Measurements from ENCODE around the gene JCAD. TPM values are rescaled to one million over a fixed set of nuclear protein-coding genes. Genes with fewer than 3 reads are reported as not detected.
"Not testable (repeated sequence)": the region's sequence is repeated elsewhere in the genome, so short reads cannot be mapped to it uniquely, and the experiment has no call there.

JCAD gene
- polyA plus RNA-seq, 4 donors: 0.22 to 5.0 (median 2.2) TPM

DNA sequence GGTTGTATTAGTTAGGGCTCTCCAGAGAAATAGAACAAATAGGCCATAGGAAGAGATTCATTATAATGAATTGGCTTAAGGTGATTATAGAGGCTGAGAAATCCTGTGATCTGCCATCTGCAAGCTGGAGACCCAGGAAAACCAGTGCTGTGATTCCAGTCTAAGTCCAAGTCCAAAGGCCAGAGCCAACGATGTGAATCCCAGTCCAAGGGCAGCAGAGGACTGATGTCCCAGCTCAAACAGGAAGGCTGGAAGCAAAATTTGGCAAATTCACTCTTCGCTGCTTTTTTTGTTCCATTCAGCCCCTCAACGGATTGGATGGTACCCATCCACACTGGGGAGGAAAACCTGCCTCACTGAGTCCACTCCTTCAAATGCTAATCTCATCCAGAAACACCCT lies 68.0 kb downstream of the JCAD start:
- H3K27me3 ChIP-seq (ENCODE audit: control insufficient read depth in 3 of 3, insufficient read depth in 3 of 3, low read length in 3 of 3): no peaks in the 10 kb centered on the region
- no peak overlapping the region for H3K4me3 ChIP-seq (ENCODE audit: low read depth in 1 of 3, low read length in 3 of 3)
- H3K27ac ChIP-seq (ENCODE audit: low read depth in 1 of 3, low read length in 2 of 3): no peak overlapping the region
- no peak for DNase-seq
- no peaks in the 10 kb centered on the region for H3K4me1 ChIP-seq (ENCODE audit: control insufficient read depth in 3 of 3, insufficient read depth in 2 of 3, low read depth in 1 of 3, low read length in 2 of 3)
- H3K36me3 ChIP-seq (ENCODE audit: control insufficient read depth in 3 of 3, insufficient read depth in 2 of 3, low read depth in 1 of 3, low read length in 3 of 3): no peaks in the 10 kb centered on the region
- H3K9me3 ChIP-seq (ENCODE audit: control insufficient read depth in 2 of 2, insufficient read depth in 1 of 2, low read depth in 1 of 2, low read length in 1 of 2): no peaks in the 10 kb centered on the region
- FAIRE-seq: no peak
- 65 to 82% (median 68%) methylated on average over 3 of the region's 3 CpGs for whole genome bisulfite sequencing, 3 donors

DNA sequence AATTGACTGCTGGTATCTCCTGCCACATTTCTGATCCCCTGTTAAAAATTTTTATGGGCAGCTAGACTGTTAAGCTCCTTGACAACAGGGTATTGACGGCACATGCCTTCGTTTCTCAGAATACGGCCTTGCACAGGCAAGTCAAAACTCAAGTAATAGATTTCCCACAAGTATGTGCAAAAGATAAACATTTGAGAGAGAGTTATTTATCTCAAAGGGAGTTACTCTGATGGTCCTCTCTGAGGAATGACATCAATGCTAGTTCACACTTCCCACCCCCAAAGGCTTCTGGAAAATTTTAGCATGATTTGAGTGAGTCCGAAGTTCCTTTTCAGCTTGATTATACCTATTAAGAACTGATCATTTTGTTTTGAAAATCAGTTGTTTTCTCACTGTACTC lies 71.9 kb downstream of the JCAD start:
- DNase-seq: no peak
- FAIRE-seq: no peak
- Histone ChIP-seq H3K27me3 (ENCODE audit: control insufficient read depth in 3 of 3, insufficient read depth in 3 of 3, low read length in 3 of 3) (peaks cover 0 to 4% (median 0%) of the 10 kb centered on the region in 3 donors), H3K4me3 (ENCODE audit: low read depth in 1 of 3, low read length in 3 of 3) (no peak overlapping the region), H3K27ac (ENCODE audit: low read depth in 1 of 3, low read length in 2 of 3) (no peak overlapping the region), H3K36me3 (ENCODE audit: control insufficient read depth in 3 of 3, insufficient read depth in 2 of 3, low read depth in 1 of 3, low read length in 3 of 3) (no peaks in the 10 kb centered on the region), H3K9me3 (ENCODE audit: control insufficient read depth in 2 of 2, insufficient read depth in 1 of 2, low read depth in 1 of 2, low read length in 1 of 2) (peaks cover 0 to 8% of the 10 kb centered on the region in 2 donors), H3K4me1 (ENCODE audit: control insufficient read depth in 3 of 3, insufficient read depth in 2 of 3, low read depth in 1 of 3, low read length in 2 of 3) (no peaks in the 10 kb centered on the region)
- 65 to 71% (median 68%) methylated on average over 4 of the region's 4 CpGs for WGBS, 3 donors

DNA sequence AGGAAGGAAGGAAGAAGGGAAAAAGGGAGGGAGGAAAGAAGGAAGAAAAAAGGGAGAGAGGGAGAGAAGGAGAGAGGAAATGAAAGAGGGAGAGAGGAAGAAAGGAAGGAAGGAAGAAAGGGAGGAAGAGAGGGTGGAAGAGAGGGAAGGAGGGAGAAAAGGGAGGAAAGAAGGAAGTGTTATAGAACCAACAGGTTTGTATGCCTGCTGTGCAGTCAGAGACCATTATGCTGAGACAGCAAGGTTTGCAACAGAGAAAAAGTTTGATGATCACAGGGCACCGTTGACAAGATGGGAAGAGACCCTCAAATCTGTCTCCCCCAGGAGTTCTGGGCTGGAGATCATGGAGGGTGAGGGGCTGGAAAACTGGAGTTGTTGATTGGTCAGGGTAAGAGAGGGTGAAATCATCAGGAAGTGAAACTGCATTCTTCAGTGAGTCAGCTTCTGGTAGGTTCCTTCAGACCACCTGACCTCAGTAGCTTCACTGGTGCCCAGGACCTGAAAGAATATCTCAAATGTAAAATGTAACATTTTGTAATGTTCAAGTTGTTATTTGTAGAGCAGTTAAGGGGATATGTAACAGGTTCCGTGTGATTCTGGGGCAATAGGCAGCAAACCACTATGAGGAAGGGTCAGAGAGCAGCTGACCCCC lies 76.3 kb downstream of the JCAD start:
- Histone ChIP-seq H3K4me1 (ENCODE audit: control insufficient read depth in 3 of 3, insufficient read depth in 2 of 3, low read depth in 1 of 3, low read length in 2 of 3) (no peaks in the 10 kb centered on the region), H3K9me3 (ENCODE audit: control insufficient read depth in 2 of 2, insufficient read depth in 1 of 2, low read depth in 1 of 2, low read length in 1 of 2) (peaks cover 0 to 8% of the 10 kb centered on the region in 2 donors), H3K27me3 (ENCODE audit: control insufficient read depth in 3 of 3, insufficient read depth in 3 of 3, low read length in 3 of 3) (peaks cover 0 to 4% (median 0%) of the 10 kb centered on the region in 3 donors), H3K4me3 (ENCODE audit: low read depth in 1 of 3, low read length in 3 of 3) (no peak overlapping the region), H3K27ac (ENCODE audit: low read depth in 1 of 3, low read length in 2 of 3) (no peak overlapping the region), H3K36me3 (ENCODE audit: control insufficient read depth in 3 of 3, insufficient read depth in 2 of 3, low read depth in 1 of 3, low read length in 3 of 3) (no peaks in the 10 kb centered on the region)
- no peak for DNase-seq
- 87 to 91% (median 91%) methylated on average over 2 of the region's 2 CpGs for WGBS, 3 donors
- FAIRE-seq: no peak

DNA sequence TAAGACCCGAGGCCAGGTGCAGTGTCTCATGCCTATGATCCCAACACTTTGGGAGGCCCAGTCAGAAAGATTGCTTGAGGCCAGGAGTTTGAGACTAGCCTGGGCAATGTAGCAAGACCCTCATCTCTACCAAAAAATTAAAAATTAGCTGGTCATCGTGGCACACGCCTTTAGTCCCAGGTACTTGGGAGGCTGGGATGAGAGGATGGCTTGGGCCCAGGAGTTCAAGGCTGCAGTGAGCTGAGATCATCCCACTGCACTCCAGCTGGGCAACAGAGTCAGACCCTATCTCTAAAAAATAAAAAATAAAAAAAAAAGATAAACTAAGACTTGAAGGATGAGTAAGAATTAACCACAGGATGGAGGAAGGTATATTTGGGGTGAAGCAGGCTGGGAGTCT lies 77.9 kb downstream of the JCAD start:
- H3K4me1 ChIP-seq (ENCODE audit: control insufficient read depth in 3 of 3, insufficient read depth in 2 of 3, low read depth in 1 of 3, low read length in 2 of 3): no peaks in the 10 kb centered on the region

DNA sequence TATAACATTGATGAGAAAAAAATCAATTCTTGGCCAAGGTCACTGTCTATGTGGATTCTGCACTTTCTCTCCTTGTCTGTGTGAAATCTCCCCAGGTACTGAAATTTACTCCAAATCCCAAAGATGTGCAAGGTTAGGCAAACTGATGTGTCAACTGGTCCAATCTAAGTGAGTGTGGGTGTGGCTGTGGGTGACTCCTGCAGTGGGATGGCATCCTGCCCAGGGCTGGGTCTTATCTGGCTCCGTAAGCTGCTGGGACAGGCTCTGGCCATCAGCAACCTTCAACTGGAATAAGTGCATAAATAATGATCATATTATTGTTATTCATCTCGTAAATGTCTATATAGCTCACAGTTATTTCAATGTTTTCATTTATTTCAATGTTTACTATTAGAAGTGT lies 79.3 kb downstream of the JCAD start:
- peaks cover 0 to 8% of the 10 kb centered on the region in 2 donors for H3K9me3 ChIP-seq (ENCODE audit: control insufficient read depth in 2 of 2, insufficient read depth in 1 of 2, low read depth in 1 of 2, low read length in 1 of 2)
- H3K27ac ChIP-seq (ENCODE audit: low read depth in 1 of 3, low read length in 2 of 3): no peak overlapping the region
- H3K4me3 ChIP-seq (ENCODE audit: low read depth in 1 of 3, low read length in 3 of 3): no peak overlapping the region
- 62 to 72% (median 62%) methylated on average over 2 of the region's 2 CpGs for WGBS, 3 donors
- peaks cover 0 to 4% (median 0%) of the 10 kb centered on the region in 3 donors for H3K27me3 ChIP-seq (ENCODE audit: control insufficient read depth in 3 of 3, insufficient read depth in 3 of 3, low read length in 3 of 3)
- no peak for DNase-seq
- no peaks in the 10 kb centered on the region for H3K4me1 ChIP-seq (ENCODE audit: control insufficient read depth in 3 of 3, insufficient read depth in 2 of 3, low read depth in 1 of 3, low read length in 2 of 3)
- no peaks in the 10 kb centered on the region for H3K36me3 ChIP-seq (ENCODE audit: control insufficient read depth in 3 of 3, insufficient read depth in 2 of 3, low read depth in 1 of 3, low read length in 3 of 3)
- no peak for FAIRE-seq

More for the DNA sequence above, 77.9 kb downstream of the JCAD start:
- peaks cover 0 to 8% of the 10 kb centered on the region in 2 donors for H3K9me3 ChIP-seq (ENCODE audit: control insufficient read depth in 2 of 2, insufficient read depth in 1 of 2, low read depth in 1 of 2, low read length in 1 of 2)
- DNase-seq (no peak), FAIRE-seq (no peak)
- no peak overlapping the region for H3K27ac ChIP-seq (ENCODE audit: low read depth in 1 of 3, low read length in 2 of 3)
- H3K36me3 ChIP-seq (ENCODE audit: control insufficient read depth in 3 of 3, insufficient read depth in 2 of 3, low read depth in 1 of 3, low read length in 3 of 3): no peaks in the 10 kb centered on the region
- peaks cover 0 to 4% (median 0%) of the 10 kb centered on the region in 3 donors for H3K27me3 ChIP-seq (ENCODE audit: control insufficient read depth in 3 of 3, insufficient read depth in 3 of 3, low read length in 3 of 3)
- H3K4me3 ChIP-seq (ENCODE audit: low read depth in 1 of 3, low read length in 3 of 3): no peak overlapping the region
- 80 to 92% (median 88%) methylated on average over 3 of the region's 3 CpGs for WGBS, 3 donors

DNA sequence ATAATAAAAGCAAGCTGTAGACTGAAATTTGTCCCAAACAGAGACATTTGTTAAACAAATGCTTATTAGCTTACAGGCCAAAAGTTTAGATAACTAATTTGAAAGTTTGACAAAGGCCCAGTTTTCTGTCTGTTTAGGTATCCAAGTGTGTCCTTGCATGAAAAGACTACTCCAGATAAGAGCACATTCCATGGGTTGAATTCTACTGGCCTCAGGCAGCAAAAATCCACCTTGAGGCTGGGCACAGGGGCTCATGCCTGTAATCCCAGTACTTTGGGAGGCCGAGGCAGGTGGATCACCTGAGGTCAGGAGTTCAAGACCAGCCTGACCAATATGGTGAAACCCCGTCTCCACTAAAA lies 80.0 kb downstream of the JCAD start:
- not testable (repeated sequence) for H3K36me3 ChIP-seq (ENCODE audit: control insufficient read depth in 3 of 3, insufficient read depth in 2 of 3, low read depth in 1 of 3, low read length in 3 of 3); FAIRE-seq; DNase-seq; H3K9me3 ChIP-seq (ENCODE audit: control insufficient read depth in 2 of 2, insufficient read depth in 1 of 2, low read depth in 1 of 2, low read length in 1 of 2); H3K27ac ChIP-seq (ENCODE audit: low read depth in 1 of 3, low read length in 2 of 3); H3K27me3 ChIP-seq (ENCODE audit: control insufficient read depth in 3 of 3, insufficient read depth in 3 of 3, low read length in 3 of 3); H3K4me1 ChIP-seq (ENCODE audit: control insufficient read depth in 3 of 3, insufficient read depth in 2 of 3, low read depth in 1 of 3, low read length in 2 of 3); H3K4me3 ChIP-seq (ENCODE audit: low read depth in 1 of 3, low read length in 3 of 3)
- WGBS, 3 donors: 65 to 81% (median 74%) methylated on average over 2 of the region's 2 CpGs

DNA sequence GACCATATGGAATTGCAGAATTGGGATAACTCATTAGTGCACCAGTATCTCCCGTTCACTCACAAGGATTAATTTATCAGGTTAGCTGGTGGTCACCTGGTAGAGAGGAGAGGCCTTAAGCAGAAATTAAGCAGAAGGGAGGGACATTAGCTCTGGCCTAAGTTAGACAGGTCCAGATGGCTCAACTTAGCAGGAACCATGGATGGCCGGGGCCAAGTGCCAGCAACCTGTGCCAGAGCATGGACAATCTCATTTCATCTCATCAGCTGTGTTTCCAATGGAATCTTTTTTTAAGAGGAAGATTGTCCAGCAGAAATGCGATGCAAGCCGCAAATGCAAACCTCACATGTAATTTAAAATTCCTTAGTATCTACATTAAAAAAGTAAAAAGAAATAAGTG lies 82.2 kb downstream of the JCAD start:
- no peaks in the 10 kb centered on the region for H3K27me3 ChIP-seq (ENCODE audit: control insufficient read depth in 3 of 3, insufficient read depth in 3 of 3, low read length in 3 of 3)
- FAIRE-seq (no peak), DNase-seq (no peak)
- no peaks in the 10 kb centered on the region for H3K4me1 ChIP-seq (ENCODE audit: control insufficient read depth in 3 of 3, insufficient read depth in 2 of 3, low read depth in 1 of 3, low read length in 2 of 3)
- no peak overlapping the region for H3K27ac ChIP-seq (ENCODE audit: low read depth in 1 of 3, low read length in 2 of 3)
- no peak overlapping the region for H3K4me3 ChIP-seq (ENCODE audit: low read depth in 1 of 3, low read length in 3 of 3)
- 73 to 93% (median 79%) methylated on average over 4 of the region's 4 CpGs for WGBS, 3 donors
- H3K9me3 ChIP-seq (ENCODE audit: control insufficient read depth in 2 of 2, insufficient read depth in 1 of 2, low read depth in 1 of 2, low read length in 1 of 2): no peaks in the 10 kb centered on the region
- H3K36me3 ChIP-seq (ENCODE audit: control insufficient read depth in 3 of 3, insufficient read depth in 2 of 3, low read depth in 1 of 3, low read length in 3 of 3): no peaks in the 10 kb centered on the region

DNA sequence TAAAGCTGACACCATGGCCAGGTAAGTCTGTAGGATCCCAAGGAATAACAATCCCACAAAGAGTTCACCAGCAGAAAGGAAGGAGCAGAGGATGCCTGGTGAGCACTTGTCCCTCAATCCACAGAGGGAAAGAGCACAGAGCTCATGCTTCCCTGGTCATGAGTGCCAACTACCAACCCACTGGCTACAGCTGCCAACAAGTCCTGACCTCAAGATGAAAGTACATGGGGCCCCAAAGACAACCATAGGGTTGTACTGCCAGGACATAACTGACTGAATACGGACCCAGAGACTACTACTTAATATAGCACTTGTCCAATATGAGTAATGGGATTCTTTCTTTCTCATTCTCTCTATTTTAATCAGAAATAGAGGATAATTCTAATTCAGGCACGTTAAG lies 83.3 kb downstream of the JCAD start:
- Histone ChIP-seq H3K27ac (ENCODE audit: low read depth in 1 of 3, low read length in 2 of 3) (no peak overlapping the region), H3K4me3 (ENCODE audit: low read depth in 1 of 3, low read length in 3 of 3) (no peak overlapping the region), H3K4me1 (ENCODE audit: control insufficient read depth in 3 of 3, insufficient read depth in 2 of 3, low read depth in 1 of 3, low read length in 2 of 3) (no peaks in the 10 kb centered on the region), H3K9me3 (ENCODE audit: control insufficient read depth in 2 of 2, insufficient read depth in 1 of 2, low read depth in 1 of 2, low read length in 1 of 2) (no peaks in the 10 kb centered on the region), H3K27me3 (ENCODE audit: control insufficient read depth in 3 of 3, insufficient read depth in 3 of 3, low read length in 3 of 3) (no peaks in the 10 kb centered on the region), H3K36me3 (ENCODE audit: control insufficient read depth in 3 of 3, insufficient read depth in 2 of 3, low read depth in 1 of 3, low read length in 3 of 3) (no peaks in the 10 kb centered on the region)
- 40 to 56% (median 46%) methylated on average over 2 of the region's 2 CpGs for WGBS, 3 donors
- no peak for FAIRE-seq
- DNase-seq: no peak

DNA sequence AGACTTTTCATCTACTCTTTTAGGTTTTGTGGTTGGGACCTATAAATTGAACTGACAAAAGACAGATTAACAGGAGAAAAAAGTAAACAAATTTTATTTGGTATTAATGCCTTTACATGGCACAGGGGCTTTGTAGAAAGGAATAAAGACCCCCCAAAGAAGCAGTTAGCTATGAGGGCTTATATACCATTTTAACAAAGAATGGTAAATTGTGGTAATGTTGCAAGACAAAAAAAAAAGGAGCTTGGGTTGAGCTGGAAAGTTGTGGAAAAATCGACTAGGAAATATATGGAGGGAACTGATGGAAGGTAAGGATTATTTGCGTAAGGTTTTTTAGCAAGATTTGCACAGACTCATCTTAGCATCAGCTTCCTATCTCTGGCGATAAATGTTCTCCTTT lies 84.6 kb downstream of the JCAD start:
- no peaks in the 10 kb centered on the region for H3K36me3 ChIP-seq (ENCODE audit: control insufficient read depth in 3 of 3, insufficient read depth in 2 of 3, low read depth in 1 of 3, low read length in 3 of 3)
- H3K4me1 ChIP-seq (ENCODE audit: control insufficient read depth in 3 of 3, insufficient read depth in 2 of 3, low read depth in 1 of 3, low read length in 2 of 3): no peaks in the 10 kb centered on the region
- WGBS, 3 donors: 51 to 80% (median 76%) methylated on average over 3 of the region's 3 CpGs
- no peaks in the 10 kb centered on the region for H3K27me3 ChIP-seq (ENCODE audit: control insufficient read depth in 3 of 3, insufficient read depth in 3 of 3, low read length in 3 of 3)
- DNase-seq (no peak), FAIRE-seq (no peak)
- H3K27ac ChIP-seq (ENCODE audit: low read depth in 1 of 3, low read length in 2 of 3): no peak overlapping the region
- H3K4me3 ChIP-seq (ENCODE audit: low read depth in 1 of 3, low read length in 3 of 3): no peak overlapping the region
- no peaks in the 10 kb centered on the region for H3K9me3 ChIP-seq (ENCODE audit: control insufficient read depth in 2 of 2, insufficient read depth in 1 of 2, low read depth in 1 of 2, low read length in 1 of 2)

All from small intestine (tissue), 7 donors.